HepG2 (cell line): ENCODE measurements around the gene RPL41. TPM values are rescaled to one million over a fixed set of nuclear protein-coding genes. Genes with fewer than 3 reads are reported as not detected.
A peak's percentile ranks its signal among the peaks of the same experiment; 100 is the strongest.

Experiments
- BORCS8-MEF2B ChIP-seq: sonication (generic); formaldehyde crosslinking; IDR thresholded peaks from 2 replicates; pipeline ENCODE4 v1.8.0; 2022; ENCODE audit warnings: mild to moderate bottlenecking, missing genetic modification reagents
- GATA4 ChIP-seq: sonication (generic); IDR thresholded peaks from 2 replicates; pipeline ENCODE4 v1.6.1; 2016; ENCODE audit warnings: antibody characterized with exemption, low read depth, borderline replicate concordance
- HOXD1 ChIP-seq: sonication (generic); formaldehyde crosslinking; IDR thresholded peaks from 2 replicates; pipeline ENCODE4 v1.5.0; 2020; ENCODE audit warnings: missing genetic modification reagents
- LCORL ChIP-seq, 2 experiments: fragments of 450-650 bp in 1 of 2; sonication (generic) in 1 of 2; formaldehyde crosslinking in 1 of 2; IDR thresholded peaks; 2 replicates each; pipeline versions ENCODE4 v1.5.0 to v1.6.1; 2017 to 2020; ENCODE audit warnings: antibody characterized with exemption in 1 of 2, missing genetic modification reagents in 1 of 2
- MBD4 ChIP-seq: IDR thresholded peaks from 2 replicates; pipeline ENCODE4 v1.6.1; 2012; ENCODE audit warnings: low read length, inconsistent platforms, borderline replicate concordance
- NFYB ChIP-seq: sonication (generic); formaldehyde crosslinking; IDR thresholded peaks from 2 replicates; pipeline ENCODE4 v1.4.0; 2020; ENCODE audit warnings: missing genetic modification reagents
- ONECUT2 ChIP-seq: sonication (generic); formaldehyde crosslinking; IDR thresholded peaks from 2 replicates; pipeline ENCODE4 v1.4.0; 2020; ENCODE audit warnings: missing genetic modification reagents
- PHF8 ChIP-seq: sonication (generic); formaldehyde crosslinking; IDR thresholded peaks from 2 replicates; pipeline ENCODE4 v1.5.0; 2020; ENCODE audit warnings: missing genetic modification reagents
- RXRA ChIP-seq: sonication (generic); formaldehyde crosslinking; IDR thresholded peaks from 2 replicates; pipeline ENCODE4 v1.5.1; 2020; ENCODE audit warnings: missing genetic modification reagents
- SNAI1 ChIP-seq: sonication (generic); formaldehyde crosslinking; IDR thresholded peaks from 2 replicates; pipeline ENCODE4 v1.5.0; 2020; ENCODE audit warnings: mild to moderate bottlenecking, missing genetic modification reagents, borderline replicate concordance
- SOX5 ChIP-seq: IDR thresholded peaks from 2 replicates; pipeline ENCODE4 v1.6.1; 2016; ENCODE audit warnings: borderline replicate concordance
- ZEB1 ChIP-seq: IDR thresholded peaks from 2 replicates; pipeline ENCODE4 v1.6.1; 2012; ENCODE audit warnings: mild to moderate bottlenecking, low read depth, inconsistent platforms; ENCODE audit not compliant: insufficient replicate concordance
- ZNF329 ChIP-seq: sonication (generic); formaldehyde crosslinking; IDR thresholded peaks from 2 replicates; pipeline ENCODE4 v1.9.0; 2021; ENCODE audit warnings: low read depth, mild to moderate bottlenecking, missing genetic modification reagents
- ZNF431 ChIP-seq: sonication (generic); formaldehyde crosslinking; IDR thresholded peaks from 2 replicates; pipeline ENCODE4 v1.9.0; 2022; ENCODE audit warnings: missing genetic modification reagents, low read depth, mild to moderate bottlenecking, borderline replicate concordance
- ZNF709 ChIP-seq: sonication (generic); formaldehyde crosslinking; IDR thresholded peaks from 2 replicates; pipeline ENCODE4 v1.5.0; 2020; ENCODE audit warnings: mild to moderate bottlenecking, missing genetic modification reagents
- ZSCAN21 ChIP-seq: sonication (generic); formaldehyde crosslinking; IDR thresholded peaks from 2 replicates; pipeline ENCODE4 v1.8.0; 2022; ENCODE audit warnings: mild to moderate bottlenecking, missing genetic modification reagents, moderate library complexity, borderline replicate concordance
- polyA plus RNA-seq, 8 experiments: library from polyadenylated mRNA; depleted of rRNA in 3 of 8; stranded (reverse) in 7 of 8; unstranded in 1 of 8; fragments of >200 nt; fragmentation: Illumina TruSeq in 4 of 8; extraction: Trizol in 4 of 8; gene quantifications; 2 replicates each; pipeline versions ENCODE4 v1.2.1 to v1.2.3, GENCODE V29; 2011 to 2016; ENCODE audit warnings: low read depth in 4 of 8, missing spikeins in 1 of 8, mixed read lengths in 1 of 8; ENCODE audit not compliant: insufficient read depth in 1 of 8
- total RNA-seq, 5 experiments: library from RNA; depleted of rRNA; stranded (reverse); fragments of >200 nt; fragmentation: Illumina TruSeq; extraction: Trizol; gene quantifications; 2 replicates each; pipeline ENCODE4 v1.2.3, GENCODE V29; 2016; ENCODE audit warnings: low read depth in 1 of 5
- TF ChIP-seq, protein P1 (sequence below): IDR thresholded peaks from 2 replicates; pipeline ENCODE4 v1.6.1; 2016; ENCODE audit warnings: mild to moderate bottlenecking
- TF ChIP-seq, protein P2 (sequence below): sonication (generic); formaldehyde crosslinking; IDR thresholded peaks from 2 replicates; pipeline ENCODE4 v1.5.1; 2020; ENCODE audit warnings: mild to moderate bottlenecking, moderate library complexity, missing genetic modification reagents
- TF ChIP-seq, protein P3 (sequence below), 2 experiments: sonication (generic) in 1 of 2; formaldehyde crosslinking in 1 of 2; IDR thresholded peaks; 2 replicates each; pipeline versions ENCODE4 v1.5.1 to v1.6.1; 2011 to 2020; ENCODE audit warnings: borderline replicate concordance in 1 of 2, low read depth in 1 of 2, low read length in 1 of 2, mild to moderate bottlenecking in 1 of 2, missing genetic modification reagents in 1 of 2, moderate library complexity in 1 of 2
- TF ChIP-seq, protein P4 (sequence below): sonication (generic); formaldehyde crosslinking; IDR thresholded peaks from 2 replicates; pipeline ENCODE4 v1.5.1; 2020; ENCODE audit warnings: mild to moderate bottlenecking, missing genetic modification reagents, borderline replicate concordance

Gene RPL41
- total and polyA plus RNA-seq, 2 of the 13 experiments (the other 11 are each of a cell fraction or from before 2014, with no cell fraction given): 4,012 to 7,670 TPM

DNA sequence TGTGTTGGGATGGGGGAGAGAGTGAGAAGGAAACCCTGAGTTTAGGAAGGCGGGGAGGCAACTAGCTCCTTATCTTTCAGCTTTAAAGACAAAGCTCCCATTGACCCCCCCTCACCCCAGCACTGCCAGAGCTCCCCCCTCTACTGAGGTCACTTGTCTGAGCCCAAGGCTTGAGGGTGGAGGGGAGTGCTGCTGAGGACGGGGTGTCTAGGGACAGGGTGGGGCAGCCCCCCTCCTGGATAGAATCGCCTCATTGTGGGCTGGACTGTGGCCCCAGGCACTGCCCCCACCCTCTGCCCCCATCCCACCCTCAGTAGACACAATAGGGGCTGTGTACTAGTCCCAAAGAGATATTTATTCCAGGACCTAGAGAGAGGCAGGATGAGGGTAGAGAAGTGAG lies 33.5 kb upstream of the RPL41 start (continued):
- TF ChIP-seq LCORL (IDR thresholded peaks at IDR 0.05) (no peak), LCORL (CRISPR knock-in tag; IDR thresholded peaks at IDR 0.05) (0 out of 2 replicates have a peak, but pooled peaks have one; percentile 31), GATA4 (no peak), PHF8 (CRISPR knock-in tag) (no peak; the same call in 1 of the 2 replicates), ZEB1 (no peak), ZSCAN21 (CRISPR knock-in tag) (no peak), RXRA (peak; percentile 52; the same call in 1 of the 2 replicates), SOX5 (CRISPR knock-in tag) (peak; percentile 24; the same call in 1 of the 2 replicates), ZNF709 (CRISPR knock-in tag) (no peak), ONECUT2 (CRISPR knock-in tag) (no peak), SNAI1 (CRISPR knock-in tag) (no peak), ZNF431 (CRISPR knock-in tag) (no peak), MBD4 (no peak), BORCS8-MEF2B (CRISPR knock-in tag) (no peak), HOXD1 (CRISPR knock-in tag) (no peak), ZNF329 (CRISPR knock-in tag) (no peak), NFYB (no peak)
- TF ChIP-seq, protein P1, sequence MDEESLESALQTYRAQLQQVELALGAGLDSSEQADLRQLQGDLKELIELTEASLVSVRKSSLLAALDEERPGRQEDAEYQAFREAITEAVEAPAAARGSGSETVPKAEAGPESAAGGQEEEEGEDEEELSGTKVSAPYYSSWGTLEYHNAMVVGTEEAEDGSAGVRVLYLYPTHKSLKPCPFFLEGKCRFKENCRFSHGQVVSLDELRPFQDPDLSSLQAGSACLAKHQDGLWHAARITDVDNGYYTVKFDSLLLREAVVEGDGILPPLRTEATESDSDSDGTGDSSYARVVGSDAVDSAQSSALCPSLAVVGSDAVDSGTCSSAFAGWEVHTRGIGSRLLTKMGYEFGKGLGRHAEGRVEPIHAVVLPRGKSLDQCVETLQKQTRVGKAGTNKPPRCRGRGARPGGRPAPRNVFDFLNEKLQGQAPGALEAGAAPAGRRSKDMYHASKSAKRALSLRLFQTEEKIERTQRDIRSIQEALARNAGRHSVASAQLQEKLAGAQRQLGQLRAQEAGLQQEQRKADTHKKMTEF (CRISPR knock-in tag): no peak; the same call in 1 of the 2 replicates
- TF ChIP-seq, protein P2, sequence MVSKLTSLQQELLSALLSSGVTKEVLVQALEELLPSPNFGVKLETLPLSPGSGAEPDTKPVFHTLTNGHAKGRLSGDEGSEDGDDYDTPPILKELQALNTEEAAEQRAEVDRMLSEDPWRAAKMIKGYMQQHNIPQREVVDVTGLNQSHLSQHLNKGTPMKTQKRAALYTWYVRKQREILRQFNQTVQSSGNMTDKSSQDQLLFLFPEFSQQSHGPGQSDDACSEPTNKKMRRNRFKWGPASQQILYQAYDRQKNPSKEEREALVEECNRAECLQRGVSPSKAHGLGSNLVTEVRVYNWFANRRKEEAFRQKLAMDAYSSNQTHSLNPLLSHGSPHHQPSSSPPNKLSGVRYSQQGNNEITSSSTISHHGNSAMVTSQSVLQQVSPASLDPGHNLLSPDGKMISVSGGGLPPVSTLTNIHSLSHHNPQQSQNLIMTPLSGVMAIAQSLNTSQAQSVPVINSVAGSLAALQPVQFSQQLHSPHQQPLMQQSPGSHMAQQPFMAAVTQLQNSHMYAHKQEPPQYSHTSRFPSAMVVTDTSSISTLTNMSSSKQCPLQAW (CRISPR knock-in tag): no peak
- TF ChIP-seq, protein P3, sequence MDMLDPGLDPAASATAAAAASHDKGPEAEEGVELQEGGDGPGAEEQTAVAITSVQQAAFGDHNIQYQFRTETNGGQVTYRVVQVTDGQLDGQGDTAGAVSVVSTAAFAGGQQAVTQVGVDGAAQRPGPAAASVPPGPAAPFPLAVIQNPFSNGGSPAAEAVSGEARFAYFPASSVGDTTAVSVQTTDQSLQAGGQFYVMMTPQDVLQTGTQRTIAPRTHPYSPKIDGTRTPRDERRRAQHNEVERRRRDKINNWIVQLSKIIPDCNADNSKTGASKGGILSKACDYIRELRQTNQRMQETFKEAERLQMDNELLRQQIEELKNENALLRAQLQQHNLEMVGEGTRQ (IDR thresholded peaks at IDR 0.05; ENCODE audit: low read depth, low read length): no peak
- TF ChIP-seq, protein P3 (CRISPR knock-in tag; IDR thresholded peaks at IDR 0.05; ENCODE audit: borderline replicate concordance): no peak
- TF ChIP-seq, protein P4, sequence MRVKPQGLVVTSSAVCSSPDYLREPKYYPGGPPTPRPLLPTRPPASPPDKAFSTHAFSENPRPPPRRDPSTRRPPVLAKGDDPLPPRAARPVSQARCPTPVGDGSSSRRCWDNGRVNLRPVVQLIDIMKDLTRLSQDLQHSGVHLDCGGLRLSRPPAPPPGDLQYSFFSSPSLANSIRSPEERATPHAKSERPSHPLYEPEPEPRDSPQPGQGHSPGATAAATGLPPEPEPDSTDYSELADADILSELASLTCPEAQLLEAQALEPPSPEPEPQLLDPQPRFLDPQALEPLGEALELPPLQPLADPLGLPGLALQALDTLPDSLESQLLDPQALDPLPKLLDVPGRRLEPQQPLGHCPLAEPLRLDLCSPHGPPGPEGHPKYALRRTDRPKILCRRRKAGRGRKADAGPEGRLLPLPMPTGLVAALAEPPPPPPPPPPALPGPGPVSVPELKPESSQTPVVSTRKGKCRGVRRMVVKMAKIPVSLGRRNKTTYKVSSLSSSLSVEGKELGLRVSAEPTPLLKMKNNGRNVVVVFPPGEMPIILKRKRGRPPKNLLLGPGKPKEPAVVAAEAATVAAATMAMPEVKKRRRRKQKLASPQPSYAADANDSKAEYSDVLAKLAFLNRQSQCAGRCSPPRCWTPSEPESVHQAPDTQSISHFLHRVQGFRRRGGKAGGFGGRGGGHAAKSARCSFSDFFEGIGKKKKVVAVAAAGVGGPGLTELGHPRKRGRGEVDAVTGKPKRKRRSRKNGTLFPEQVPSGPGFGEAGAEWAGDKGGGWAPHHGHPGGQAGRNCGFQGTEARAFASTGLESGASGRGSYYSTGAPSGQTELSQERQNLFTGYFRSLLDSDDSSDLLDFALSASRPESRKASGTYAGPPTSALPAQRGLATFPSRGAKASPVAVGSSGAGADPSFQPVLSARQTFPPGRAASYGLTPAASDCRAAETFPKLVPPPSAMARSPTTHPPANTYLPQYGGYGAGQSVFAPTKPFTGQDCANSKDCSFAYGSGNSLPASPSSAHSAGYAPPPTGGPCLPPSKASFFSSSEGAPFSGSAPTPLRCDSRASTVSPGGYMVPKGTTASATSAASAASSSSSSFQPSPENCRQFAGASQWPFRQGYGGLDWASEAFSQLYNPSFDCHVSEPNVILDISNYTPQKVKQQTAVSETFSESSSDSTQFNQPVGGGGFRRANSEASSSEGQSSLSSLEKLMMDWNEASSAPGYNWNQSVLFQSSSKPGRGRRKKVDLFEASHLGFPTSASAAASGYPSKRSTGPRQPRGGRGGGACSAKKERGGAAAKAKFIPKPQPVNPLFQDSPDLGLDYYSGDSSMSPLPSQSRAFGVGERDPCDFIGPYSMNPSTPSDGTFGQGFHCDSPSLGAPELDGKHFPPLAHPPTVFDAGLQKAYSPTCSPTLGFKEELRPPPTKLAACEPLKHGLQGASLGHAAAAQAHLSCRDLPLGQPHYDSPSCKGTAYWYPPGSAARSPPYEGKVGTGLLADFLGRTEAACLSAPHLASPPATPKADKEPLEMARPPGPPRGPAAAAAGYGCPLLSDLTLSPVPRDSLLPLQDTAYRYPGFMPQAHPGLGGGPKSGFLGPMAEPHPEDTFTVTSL (CRISPR knock-in tag): no peak
